GM19035 (cell line): ENCODE measurements around the gene GPI.
"Not testable (repeated sequence)": the region's sequence is repeated elsewhere in the genome, so short reads cannot be mapped to it uniquely, and the experiment has no call there.

Source experiments
- ATAC-seq: cut with Tn5 transposase; IDR thresholded peaks from one replicate; pipeline ENCODE4 v1.9.1; 2021; ENCODE audit not compliant: unreplicated experiment

Gene GPI

DNA sequence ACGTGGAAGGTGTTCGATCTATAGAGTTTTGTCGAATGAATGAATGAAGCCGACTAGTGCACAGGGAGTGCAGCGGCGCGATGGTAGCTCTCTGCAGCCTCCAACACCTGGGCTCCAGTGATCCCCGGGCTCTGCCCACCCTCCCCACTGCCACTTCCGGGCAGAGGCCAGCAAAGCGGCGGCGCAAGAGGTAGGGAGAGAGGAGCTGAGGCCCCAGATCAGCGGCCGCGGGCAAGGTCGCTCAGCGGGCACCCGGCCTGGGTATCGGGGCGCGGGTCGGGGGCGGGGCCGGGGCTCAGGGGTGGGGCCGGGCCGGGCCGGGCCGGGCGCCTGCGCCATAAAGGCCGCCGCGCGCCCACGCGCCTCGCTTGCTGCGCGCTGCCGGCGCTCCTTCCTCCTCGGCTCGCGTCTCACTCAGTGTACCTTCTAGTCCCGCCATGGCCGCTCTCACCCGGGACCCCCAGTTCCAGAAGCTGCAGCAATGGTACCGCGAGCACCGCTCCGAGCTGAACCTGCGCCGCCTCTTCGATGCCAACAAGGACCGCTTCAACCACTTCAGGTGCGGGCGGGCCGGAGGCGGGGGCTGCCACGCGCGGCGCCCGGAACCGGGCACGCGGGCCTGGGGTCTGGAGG is at the start of gene GPI:
GPI (plus strand) TSS at position 367 of the 633 bp plus-strand sequence; CDS start at position 438, 71 bp downstream.
- ATAC-seq: peak; percentile 67

DNA sequence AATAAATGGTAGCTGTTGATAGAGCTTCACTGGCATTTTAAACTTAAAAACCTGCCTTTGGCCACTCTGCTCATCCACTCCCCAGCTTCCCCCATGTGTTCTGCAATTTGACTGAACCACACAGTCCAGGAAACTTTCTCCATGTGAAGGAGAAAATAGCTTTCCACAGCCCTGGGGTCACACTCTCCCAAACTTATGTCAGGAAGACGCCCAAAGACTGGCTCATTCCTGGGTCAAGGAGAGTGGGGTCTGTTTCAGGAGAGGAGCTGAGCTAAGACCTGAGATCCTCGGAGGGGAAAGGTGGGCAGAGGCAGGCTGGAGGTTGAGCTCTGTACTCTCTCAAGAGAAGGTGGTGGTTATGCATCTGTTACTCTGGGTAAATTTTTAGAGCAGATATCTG is 48.7 kb upstream of the GPI start:
- no peak for ATAC-seq

GRCh38 chr19:34316741-34317301 is 48.2 kb upstream of the GPI start:
- no peak for ATAC-seq

- no peak for ATAC-seq
Measured at GRCh38 chr19:34317311-34317927, 47.6 kb upstream of the GPI start.

- ATAC-seq: no peak
Measured at GRCh38 chr19:34319230-34319585, 45.8 kb upstream of the GPI start.

DNA sequence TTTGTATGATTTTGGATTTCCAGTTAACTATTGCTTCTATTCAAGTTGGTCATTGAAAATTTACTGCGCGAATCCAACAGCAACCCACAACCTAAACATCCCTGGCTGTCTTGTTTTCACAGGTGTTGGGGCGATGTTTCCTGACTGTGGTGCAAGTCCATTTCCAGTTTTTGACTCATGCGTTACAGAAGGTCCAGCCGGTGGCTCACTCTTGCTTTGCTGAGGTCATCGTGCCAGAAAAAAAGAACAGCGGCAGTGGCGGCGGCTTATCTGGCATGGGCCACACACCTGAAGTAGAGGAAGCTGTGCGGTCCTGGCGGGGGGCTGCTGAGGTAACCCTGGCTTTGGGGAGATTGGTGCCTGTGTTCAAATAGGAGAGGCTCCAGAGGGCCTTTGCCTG is 45.2 kb upstream of the GPI start:
- no peak for ATAC-seq

- ATAC-seq: no peak
Measured at GRCh38 chr19:34320277-34320676, 44.7 kb upstream of the GPI start.

GRCh38 chr19:34321735-34322134 is 43.3 kb upstream of the GPI start:
- ATAC-seq: no peak

DNA sequence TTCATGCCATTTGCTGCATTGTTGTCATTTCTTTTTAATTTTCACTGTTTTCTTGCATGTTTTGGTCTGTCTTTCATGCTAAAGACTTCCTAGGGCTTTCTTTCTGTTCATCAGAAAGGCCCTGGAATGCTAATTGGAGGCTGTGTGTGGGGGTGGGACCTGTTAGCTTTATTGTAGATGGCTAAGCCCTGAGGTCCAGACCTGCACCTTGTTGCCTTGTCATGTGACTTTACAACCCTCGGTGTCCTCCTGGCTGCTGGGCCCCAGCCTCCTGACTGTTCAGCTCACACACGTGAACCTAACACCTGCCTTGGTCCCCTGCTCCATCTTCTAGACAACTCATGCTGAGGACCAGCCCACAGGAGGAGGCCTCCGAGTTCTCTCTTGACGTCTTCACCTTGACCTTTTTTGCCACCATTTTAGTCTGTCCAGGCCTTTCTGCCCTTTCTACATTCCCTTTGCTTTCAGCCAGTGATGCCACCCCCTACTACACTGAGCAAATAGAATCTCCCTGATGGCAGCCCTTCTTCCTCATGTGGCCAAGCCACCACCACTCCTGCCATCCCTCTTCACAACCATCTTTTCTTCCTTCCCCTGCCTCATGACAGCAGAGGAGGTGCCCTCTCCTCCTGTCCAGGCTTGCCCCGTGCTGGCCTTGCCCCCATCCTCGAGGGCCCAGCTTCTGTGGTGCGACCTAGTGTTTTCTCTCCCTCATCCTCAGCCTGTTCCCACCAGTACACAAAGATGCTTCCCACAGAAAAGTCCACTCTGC is 41.4 kb upstream of the GPI start:
- ATAC-seq: no peak

- ATAC-seq: no peak
Measured at GRCh38 chr19:34324320-34324719, 40.7 kb upstream of the GPI start.

DNA sequence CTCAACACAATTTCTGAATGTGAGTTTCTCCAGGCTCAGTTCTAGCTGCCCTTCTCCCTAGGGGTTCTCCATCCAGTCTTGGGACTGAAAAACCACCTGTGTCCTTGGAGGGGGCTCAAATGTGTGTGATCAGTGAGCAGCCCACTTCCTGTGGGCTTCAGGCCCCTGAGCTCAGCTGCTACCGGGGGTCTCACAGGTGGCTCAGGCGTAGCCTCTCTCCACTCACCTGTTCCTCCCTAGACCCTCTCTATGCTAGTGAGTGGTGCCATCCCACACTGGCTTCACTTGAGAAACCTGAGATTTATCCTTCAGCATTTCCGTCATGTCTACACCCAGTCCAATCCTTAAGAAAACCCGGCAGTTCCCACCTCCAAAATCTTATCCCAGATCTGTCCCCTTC is 39.8 kb upstream of the GPI start:
- ATAC-seq: no peak

GRCh38 chr19:34325981-34326787 is 38.8 kb upstream of the GPI start:
- ATAC-seq: no peak

- no peak for ATAC-seq
Measured at GRCh38 chr19:34327851-34328250, 37.1 kb upstream of the GPI start.

- ATAC-seq: no peak
Measured at GRCh38 chr19:34328982-34329381, 36.0 kb upstream of the GPI start.

DNA sequence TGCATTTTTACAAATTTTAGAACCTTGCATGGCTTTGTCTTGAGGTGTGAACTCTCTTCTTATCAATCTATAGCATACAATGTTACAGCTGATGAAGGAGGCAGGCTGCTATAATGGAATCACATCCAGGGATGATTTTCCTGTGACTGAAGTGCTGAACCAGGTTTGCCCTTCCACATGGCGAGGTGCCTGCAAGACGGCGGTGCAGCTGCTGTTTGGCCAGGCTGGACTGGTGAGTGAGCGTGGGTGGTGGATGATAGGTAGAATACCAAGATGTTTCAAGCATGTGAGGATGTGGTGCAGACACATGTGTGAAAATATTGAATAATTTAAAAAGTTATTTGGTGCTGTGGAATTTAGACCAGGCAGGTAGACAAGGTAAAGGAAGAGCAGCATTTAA is 34.9 kb upstream of the GPI start:
- no peak for ATAC-seq

GRCh38 chr19:34330596-34330995 is 34.4 kb upstream of the GPI start:
- ATAC-seq: not testable (repeated sequence)

DNA sequence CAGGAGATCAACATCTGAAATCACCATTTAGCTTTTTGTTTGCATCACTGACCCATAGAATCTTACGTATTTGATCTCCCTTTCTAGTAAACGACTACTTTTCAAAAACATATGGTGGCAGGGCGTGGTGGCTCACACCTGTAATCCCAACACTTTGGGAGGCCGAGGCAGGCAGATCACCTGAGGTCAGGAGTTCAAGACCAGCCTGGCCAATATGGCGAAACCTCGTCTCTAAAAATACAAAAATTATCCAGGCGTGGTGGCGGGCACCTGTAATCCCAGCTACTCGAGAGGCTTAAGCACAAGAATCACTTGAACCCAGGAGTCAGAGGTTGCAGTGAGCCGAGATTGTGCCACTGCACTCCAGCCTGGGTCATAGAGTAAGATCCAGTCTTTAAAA is 33.4 kb upstream of the GPI start:
- not testable (repeated sequence) for ATAC-seq

DNA sequence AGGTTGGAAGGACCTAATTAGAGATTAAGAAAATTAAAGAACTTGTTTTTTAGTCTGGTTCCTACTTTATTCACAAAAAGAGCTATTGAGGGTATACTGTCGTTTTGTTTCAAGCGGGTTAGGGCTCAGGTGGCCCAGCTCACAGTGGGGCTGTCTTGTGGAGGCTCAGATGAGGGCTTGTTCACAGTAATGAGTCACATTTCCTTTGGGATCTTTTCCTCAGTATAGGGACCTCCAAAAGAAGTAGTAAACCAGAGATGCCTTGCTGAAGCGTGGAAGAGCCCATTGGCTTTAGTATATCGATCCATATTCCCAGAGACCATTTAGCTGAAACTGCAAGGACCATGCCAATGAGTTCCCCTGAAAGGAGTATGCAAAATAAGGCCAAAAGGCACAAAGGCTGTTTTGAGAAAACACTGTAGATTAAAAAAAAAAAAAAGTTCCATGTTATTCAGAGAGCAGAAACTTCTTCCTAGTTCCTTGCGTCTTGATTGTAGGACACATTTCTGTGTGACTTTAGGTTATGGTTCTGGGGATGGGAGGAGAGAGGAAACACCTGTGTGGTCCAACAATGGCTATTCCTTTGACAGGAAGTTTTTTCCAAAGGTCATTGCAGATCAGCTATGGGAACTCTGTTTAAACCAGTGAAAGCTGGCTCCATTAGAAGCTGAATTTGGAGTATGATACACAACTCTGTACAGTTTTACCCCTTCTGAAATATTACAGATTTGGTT is 32.8 kb upstream of the GPI start:
- no peak for ATAC-seq

DNA sequence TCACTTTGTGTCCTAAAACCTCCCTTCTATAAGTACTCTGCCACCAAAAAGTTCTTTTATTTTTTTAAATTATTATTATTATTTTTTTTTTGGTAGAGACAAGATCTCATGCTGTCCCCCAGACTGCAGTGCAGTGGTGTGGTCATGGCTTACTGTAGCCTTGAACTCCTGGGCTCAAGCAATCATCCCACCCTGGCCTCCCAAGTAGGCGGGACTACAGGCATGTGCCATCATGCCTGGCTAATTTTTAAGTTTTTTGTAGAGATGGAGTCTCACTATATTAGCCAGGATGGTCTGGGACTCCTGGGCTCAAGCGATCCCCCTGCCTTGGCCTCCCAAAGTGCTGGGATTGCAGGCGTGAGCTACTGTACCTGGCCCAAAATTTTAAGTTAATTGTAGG is 29.1 kb upstream of the GPI start:
- no peak for ATAC-seq

GRCh38 chr19:34336781-34337271 is 28.2 kb upstream of the GPI start:
- ATAC-seq: no peak
